Stomach smooth muscle (tissue), 2 donors: ENCODE data around the gene PNMA1.
"Not testable (repeated sequence)": the region's sequence is repeated elsewhere in the genome, so short reads cannot be mapped to it uniquely, and the experiment has no call there.

Experiments
- H3K27ac ChIP-seq: one replicate; pipeline ENCODE4 v1.7.0; 2013; ENCODE audit warnings: mild to moderate bottlenecking, low read length, inconsistent platforms
- H3K27me3 ChIP-seq, 2 donors: one replicate each; pipeline ENCODE4 v1.7.0; 2013; ENCODE audit warnings: low read length in 2 of 2; ENCODE audit not compliant: insufficient read depth in 2 of 2, control insufficient read depth in 1 of 2
- H3K36me3 ChIP-seq, 2 donors: one replicate each; pipeline ENCODE4 v1.7.0; 2013; ENCODE audit warnings: low read length in 2 of 2; ENCODE audit not compliant: control insufficient read depth in 2 of 2, insufficient read depth in 2 of 2
- H3K4me1 ChIP-seq: one replicate; pipeline ENCODE4 v1.7.0; 2013; ENCODE audit warnings: low read length; ENCODE audit not compliant: control insufficient read depth, insufficient read depth
- H3K4me3 ChIP-seq, 2 donors: one replicate each; pipeline ENCODE4 v1.7.0; 2013; ENCODE audit warnings: low read length in 2 of 2
- H3K9ac ChIP-seq, 2 donors: one replicate each; pipeline ENCODE4 v1.7.0; 2013; ENCODE audit warnings: low read length in 2 of 2, mild to moderate bottlenecking in 1 of 2
- H3K9me3 ChIP-seq, 2 donors: one replicate each; pipeline ENCODE4 v1.7.0; 2013; ENCODE audit warnings: low read length in 2 of 2; ENCODE audit not compliant: control insufficient read depth in 2 of 2
- donor health status: healthy.
- donor health status: Pancreatic carcinoma.

PNMA1 gene

GRCh38 chr14:73713206-73713802, 880 bp downstream of the PNMA1 start:
- H3K9ac ChIP-seq, result peak overlapping the region; percentile 78 to 89
- no peaks in the 10 kb centered on the region for H3K27me3 ChIP-seq
- no peaks in the 10 kb centered on the region for H3K9me3 ChIP-seq
- peak overlapping the region; percentile 80 for H3K27ac ChIP-seq
- H3K4me1 ChIP-seq, result peaks cover 44% of the 10 kb centered on the region
- peaks cover 6 to 9% of the 10 kb centered on the region in 2 donors for H3K36me3 ChIP-seq
- peak overlapping the region; percentile 92 to 96 for H3K4me3 ChIP-seq

GRCh38 chr14:73712540-73713180, 1.5 kb downstream of the PNMA1 start:
- H3K4me1 ChIP-seq, result peaks cover 38% of the 10 kb centered on the region
- no peaks in the 10 kb centered on the region for H3K27me3 ChIP-seq
- H3K36me3 ChIP-seq, result peaks cover 3 to 9% of the 10 kb centered on the region in 2 donors
- peak overlapping the region; percentile 92 to 96 for H3K4me3 ChIP-seq
- H3K9ac ChIP-seq, result peak overlapping the region; percentile 78 to 89
- peak overlapping the region; percentile 80 for H3K27ac ChIP-seq
- no peaks in the 10 kb centered on the region for H3K9me3 ChIP-seq

- Histone ChIP-seq H3K9ac (peak overlapping the region; percentile 78 to 89), H3K4me3 (peak overlapping the region; percentile 92 to 96), H3K27ac (peak overlapping the region; percentile 80)
These were observed 2.1 kb downstream of the PNMA1 start for GRCh38 chr14:73712071-73712506.

GRCh38 chr14:73710737-73711136, 3.4 kb downstream of the PNMA1 start:
- no peaks in the 10 kb centered on the region for H3K27me3 ChIP-seq
- peaks cover 23% of the 10 kb centered on the region for H3K4me1 ChIP-seq
- H3K4me3 ChIP-seq, result no peak overlapping the region
- peaks cover 3 to 6% of the 10 kb centered on the region in 2 donors for H3K36me3 ChIP-seq
- H3K27ac ChIP-seq, result no peak overlapping the region
- H3K9me3 ChIP-seq, result no peaks in the 10 kb centered on the region
- H3K9ac ChIP-seq, result no peak overlapping the region

More at GRCh38 chr14:73712071-73712506, 2.1 kb downstream of the PNMA1 start:
- no peaks in the 10 kb centered on the region for H3K9me3 ChIP-seq
- H3K36me3 ChIP-seq, result peaks cover 3 to 9% of the 10 kb centered on the region in 2 donors
- H3K27me3 ChIP-seq, result no peaks in the 10 kb centered on the region
- peaks cover 32% of the 10 kb centered on the region for H3K4me1 ChIP-seq

GRCh38 chr14:73709904-73710469, 4.2 kb downstream of the PNMA1 start:
- Histone ChIP-seq H3K4me1 (peaks cover 19% of the 10 kb centered on the region), H3K27ac (no peak overlapping the region), H3K4me3 (no peak overlapping the region), H3K9me3 (no peaks in the 10 kb centered on the region), H3K27me3 (no peaks in the 10 kb centered on the region), H3K9ac (no peak overlapping the region), H3K36me3 (peaks cover 0 to 3% of the 10 kb centered on the region in 2 donors)

GRCh38 chr14:73708076-73708475, 6.1 kb downstream of the PNMA1 start:
- not testable (repeated sequence) for H3K4me3 ChIP-seq, H3K9ac ChIP-seq, H3K36me3 ChIP-seq, H3K27me3 ChIP-seq, H3K9me3 ChIP-seq, H3K27ac ChIP-seq
- peaks cover 10% of the 10 kb centered on the region for H3K4me1 ChIP-seq

GRCh38 chr14:73700325-73700724, 13.9 kb downstream of the PNMA1 start:
- no peaks in the 10 kb centered on the region for H3K4me1 ChIP-seq
- no peaks in the 10 kb centered on the region for H3K9me3 ChIP-seq
- no peak overlapping the region for H3K4me3 ChIP-seq

GRCh38 chr14:73696466-73697400, 17.5 kb downstream of the PNMA1 start:
- Histone ChIP-seq H3K4me3 (no peak overlapping the region), H3K9me3 (no peaks in the 10 kb centered on the region), H3K4me1 (no peaks in the 10 kb centered on the region), H3K36me3 (peaks cover 3 to 5% of the 10 kb centered on the region in 2 donors), H3K27ac (no peak overlapping the region), H3K9ac (no peak overlapping the region), H3K27me3 (no peaks in the 10 kb centered on the region)

More at GRCh38 chr14:73700325-73700724, 13.9 kb downstream of the PNMA1 start:
- Histone ChIP-seq H3K9ac (no peak overlapping the region), H3K36me3 (peaks cover 0 to 3% of the 10 kb centered on the region in 2 donors), H3K27me3 (no peaks in the 10 kb centered on the region), H3K27ac (no peak overlapping the region)

- Histone ChIP-seq H3K27ac (no peak overlapping the region), H3K4me1 (no peaks in the 10 kb centered on the region), H3K27me3 (no peaks in the 10 kb centered on the region), H3K9ac (no peak overlapping the region), H3K9me3 (no peaks in the 10 kb centered on the region), H3K4me3 (no peak overlapping the region), H3K36me3 (peaks cover 3 to 5% of the 10 kb centered on the region in 2 donors)
These were observed 18.2 kb downstream of the PNMA1 start for GRCh38 chr14:73695997-73696396.

- Histone ChIP-seq H3K27me3 (no peaks in the 10 kb centered on the region), H3K4me3 (no peak overlapping the region), H3K4me1 (no peaks in the 10 kb centered on the region), H3K27ac (no peak overlapping the region), H3K9ac (no peak overlapping the region), H3K36me3 (peaks cover 3 to 5% of the 10 kb centered on the region in 2 donors), H3K9me3 (no peaks in the 10 kb centered on the region)
These were observed 19.1 kb downstream of the PNMA1 start for GRCh38 chr14:73695082-73695481.
